GM12878 (cell line): ENCODE results near the gene ZSCAN22. TPM values are rescaled to one million over a fixed set of nuclear protein-coding genes. Genes with fewer than 3 reads are reported as not detected.

Experiments used
- ATAC-seq: fragments of 200-7000 bp; cut with Tn5 transposase; 3 replicates; pipeline ENCODE4 v1.9.1; 2020; ENCODE audit warnings: mild to moderate bottlenecking, moderate library complexity
- BruUV-seq: library from RNA; stranded (reverse); fragments of 400-500 nt; replicated peaks from 2 replicates; lab custom pipeline; 2021; lab: Mats Ljungman, UMichigan
- CTCF ChIA-PET: fragments of 300-600 bp; sonication (Branson Sonifier 250); formaldehyde crosslinking; extraction: SDS; loops from one replicate; lab custom pipeline; 2021; ENCODE audit warnings: inconsistent platforms; lab: Yijun Ruan, JAX
- POLR2A ChIA-PET: fragments of 350-600 bp; formaldehyde crosslinking; extraction: SDS; loops from one replicate; lab custom pipeline; 2021; ENCODE audit warnings: inconsistent platforms; lab: Charles Lee
- RAD21 ChIA-PET: fragments of 300-600 bp; sonication (Branson Sonifier 250); formaldehyde crosslinking; loops from one replicate; lab custom pipeline; 2023; ENCODE audit warnings: antibody characterized with exemption; ENCODE audit not compliant: unreplicated experiment; lab: Charles Lee
- SMC1A ChIA-PET: fragments of 300-600 bp; sonication (Branson Sonifier 250); formaldehyde crosslinking; loops from one replicate; lab custom pipeline; 2023; ENCODE audit not compliant: unreplicated experiment, uncharacterized antibody; lab: Charles Lee
- DNase-seq: peaks from one replicate; pipeline ENCODE4 v3.0.0-alpha.2; 2011; ENCODE audit warnings: low read depth, low spot score
- FAIRE-seq: peaks from 3 replicates; lab custom pipeline; 2011; peaks lifted over from hg19 to GRCh38; lab: Jason Lieb, UNC
- H2AFZ ChIP-seq: 2 replicates; pipeline ENCODE4 v1.6.0; 2011; ENCODE audit warnings: low read depth, low read length, control low read depth; ENCODE audit not compliant: control insufficient read depth
- H3K27ac ChIP-seq: 2 replicates; pipeline ENCODE4 v1.5.1; 2011; ENCODE audit warnings: control low read depth; ENCODE audit not compliant: control insufficient read depth, insufficient read depth
- H3K27me3 ChIP-seq, 2 experiments: replicated peaks in 1 of 2; 2 replicates each; pipeline versions ENCODE4 v1.6.0 to v1.6.1; 2011; ENCODE audit warnings: low read length in 1 of 2; ENCODE audit not compliant: control insufficient read depth in 2 of 2, insufficient read depth in 2 of 2
- H3K36me3 ChIP-seq, 2 experiments: 2 replicates each; pipeline ENCODE4 v1.5.1; 2011; ENCODE audit warnings: low read length in 1 of 2; ENCODE audit not compliant: control insufficient read depth in 2 of 2, insufficient read depth in 2 of 2
- H3K4me1 ChIP-seq: 2 replicates; pipeline ENCODE4 v1.6.1; 2011; ENCODE audit warnings: mild to moderate bottlenecking, low read length, moderate library complexity, mixed read lengths; ENCODE audit not compliant: control insufficient read depth, insufficient read depth
- H3K4me2 ChIP-seq: 2 replicates; pipeline ENCODE4 v1.6.0; 2011; ENCODE audit warnings: control low read depth; ENCODE audit not compliant: control insufficient read depth, insufficient read depth
- H3K4me3 ChIP-seq: fragments of 200-600 bp; sonication (generic); 2 replicates; pipeline ENCODE4 v1.5.1; 2016
- H3K79me2 ChIP-seq: 2 replicates; pipeline ENCODE4 v1.6.0; 2011; ENCODE audit warnings: low read length; ENCODE audit not compliant: control insufficient read depth, insufficient read depth
- H3K9ac ChIP-seq: 2 replicates; pipeline ENCODE4 v1.8.0; 2011; ENCODE audit warnings: low read length, control low read depth, mixed read lengths; ENCODE audit not compliant: control insufficient read depth, insufficient read depth
- H3K9me3 ChIP-seq: replicated peaks from 3 replicates; pipeline ENCODE4 v1.5.1; 2011; ENCODE audit warnings: mild to moderate bottlenecking, low read length; ENCODE audit not compliant: control insufficient read depth, insufficient read depth
- H4K20me1 ChIP-seq: 2 replicates; pipeline ENCODE4 v1.6.0; 2011; ENCODE audit not compliant: control insufficient read depth, insufficient read depth
- BCL3 ChIP-seq: IDR thresholded peaks from 2 replicates; pipeline ENCODE4 v1.6.1; 2011; ENCODE audit warnings: borderline replicate concordance, low read depth, mild to moderate bottlenecking, moderate library complexity, low read length; ENCODE audit not compliant: insufficient read depth, poor library complexity, severe bottlenecking
- HDGF ChIP-seq: fragments of 450-650 bp; IDR thresholded peaks from 2 replicates; pipeline ENCODE4 v1.6.1; 2016; ENCODE audit warnings: antibody characterized with exemption
- IKZF2 ChIP-seq, 2 experiments: fragments of 450-650 bp; IDR thresholded peaks; 2 replicates each; pipeline ENCODE4 v1.6.1; 2017; ENCODE audit warnings: mild to moderate bottlenecking in 2 of 2, moderate library complexity in 2 of 2
- MEF2B ChIP-seq: fragments of 450-650 bp; IDR thresholded peaks from 2 replicates; pipeline ENCODE4 v1.6.1; 2018; ENCODE audit warnings: mild to moderate bottlenecking, moderate library complexity; ENCODE audit not compliant: partially characterized antibody, poor library complexity, severe bottlenecking
- SPI1 ChIP-seq: IDR thresholded peaks from 2 replicates; pipeline ENCODE4 v1.6.1; 2011; ENCODE audit warnings: low read depth, mild to moderate bottlenecking, low read length, moderate library complexity, borderline replicate concordance; ENCODE audit not compliant: insufficient read depth
- WGBS: methylation state at CpG from one replicate; pipeline ENCODE4 v1.1.6; 2016; ENCODE audit warnings: low lambda C conversion rate; ENCODE audit not compliant: insufficient replicate concordance, insufficient coverage; ENCODE audit errors: missing lambda C conversion rate; 5-methylcytosine and 5-hydroxymethylcytosine counted together
- in situ Hi-C: fragments of 300-500 bp; cut with MboI; formaldehyde crosslinking; loops from 9 replicates; pipeline ENCODE4 v1.14.3; 2018; ENCODE audit warnings: mixed read lengths
- intact Hi-C: fragments of 100-400 bp; cut with micrococcal nuclease; formaldehyde crosslinking; loops from one replicate; pipeline ENCODE4 v1.14.2; 2022; ENCODE audit not compliant: unreplicated experiment
- polyA plus RNA-seq, 11 experiments: library from polyadenylated mRNA; depleted of rRNA in 4 of 11; unstranded in 6 of 11; stranded (reverse) in 5 of 11; fragments of >200 nt; fragmentation: Nextera tagmentation in 4 of 11; fragmentation: Illumina TruSeq in 1 of 11; extraction: Ambion mirVana in 4 of 11; extraction: Trizol in 1 of 11; gene quantifications; 1 replicate in 1 of 11; 2 replicates in 10 of 11; pipeline versions ENCODE4 v1.2.1 to v1.2.3, GENCODE V29; 2011 to 2016; ENCODE audit warnings: inconsistent platforms in 2 of 11, missing spikeins in 2 of 11, low read depth in 1 of 11
- total RNA-seq, 4 experiments: library from RNA; depleted of rRNA in 3 of 4; stranded (reverse); fragments of >200 nt in 3 of 4; fragmentation: Illumina TruSeq in 1 of 4; extraction: Trizol in 1 of 4; gene quantifications; 2 replicates each; pipeline versions ENCODE4 v1.2.1 to v1.2.3, GENCODE V29; 2013 to 2021

Gene ZSCAN22
- total and polyA plus RNA-seq, 10 of the 15 experiments (the other 5 are each of a cell fraction or from before 2014, with no cell fraction given), result 0.49 to 3.9 (median 2.6) TPM

- TSS peak; percentile 66 for BruUV-seq
- H3K79me2 ChIP-seq, result peaks cover 3% of the 10 kb centered on the region
- H3K9ac ChIP-seq, result peak overlapping the region; percentile 80
- no peaks in the 10 kb centered on the region for H3K36me3 ChIP-seq
- TF ChIP-seq IKZF2 (IDR thresholded peaks at IDR 0.05) (0 out of 4 replicates have a peak, but pooled peaks of 1 of the 2 experiments have one; percentile 17), BCL3 (no peak), MEF2B (peak; percentile 72), SPI1 (no peak), HDGF (peak; percentile 85; the same call in 1 of the 2 replicates)
- TF ChIP-seq, all 136 proteins: peak for 3
- intact Hi-C loops, result loop anchor here (2.0 kb wide), 3 partner anchors 17 to 139 kb away; partner anchors contain the start of genes ZBTB45, ZNF497 and ZSCAN22
- peak overlapping the region; percentile 67 for H3K4me3 ChIP-seq
- in situ Hi-C loops, result no loop called here
- peak overlapping the region; percentile 86 for H2AFZ ChIP-seq
- POLR2A ChIA-PET, result interaction anchor here (0.6 to 1.3 kb wide), 4 partner anchors 16 to 96 kb away, joined by 3 to 9 read pairs (median 6); partner anchors contain the start of gene ZNF497
- no peaks in the 10 kb centered on the region for H4K20me1 ChIP-seq
- RAD21 ChIA-PET, result interaction anchor here (0.8 to 1.7 kb wide), 2 partner anchors 17 to 18 kb away, joined by 3 to 5 read pairs; no protein-coding TSS in a partner anchor
- no peaks in the 10 kb centered on the region for H3K27me3 ChIP-seq
- peaks cover 14% of the 10 kb centered on the region for H3K4me1 ChIP-seq
- no peak for FAIRE-seq
- no peak for DNase-seq
- ATAC-seq, result peak; percentile 2; the same call in 2 of the 3 replicates
- no peaks in the 10 kb centered on the region for H3K9me3 ChIP-seq
- WGBS, result under 1% methylated on average over 24 of the region's 24 CpGs
- peak overlapping the region; percentile 99 for H3K4me2 ChIP-seq
- CTCF ChIA-PET, result interaction anchor here (0.9 to 1.5 kb wide), 2 partner anchors 17 to 140 kb away, joined by 3 to 8 read pairs; partner anchors contain the start of genes ZBTB45 and ZNF497
- SMC1A ChIA-PET, result interaction anchor here (1.0 to 1.4 kb wide), 3 partner anchors 10 to 51 kb away, joined by 3 to 4 read pairs (median 3); partner anchors contain the start of gene ZNF497
- H3K27ac ChIP-seq, result peak overlapping the region; percentile 85
Observed at GRCh38 chr19:58380037-58380661, 53.4 kb downstream of the ZSCAN22 start.
